WTC11 (cell line): ENCODE data around the gene TBC1D22A. TPM values are rescaled to one million over a fixed set of nuclear protein-coding genes. Genes with fewer than 3 reads are reported as not detected.
"Not testable (repeated sequence)": the region's sequence is repeated elsewhere in the genome, so short reads cannot be mapped to it uniquely, and the experiment has no call there.

Source experiments
- ATAC-seq: fragments of 200-7000 bp; cut with Tn5 transposase; 2 replicates; pipeline ENCODE4 v1.10.0; 2021; ENCODE audit warnings: mild to moderate bottlenecking, moderate library complexity
- CTCF ChIA-PET: fragments of 300-600 bp; sonication (Branson Sonifier 250); formaldehyde crosslinking; loops from one replicate; lab custom pipeline; 2021; ENCODE audit warnings: antibody characterized with exemption; lab: Charles Lee
- POLR2A ChIA-PET: fragments of 350-600 bp; sonication (Branson Sonifier 250); formaldehyde crosslinking; loops from one replicate; lab custom pipeline; 2021; ENCODE audit warnings: antibody characterized with exemption; lab: Charles Lee
- DNase-seq: peaks from one replicate; pipeline ENCODE4 v3.0.0; 2021; ENCODE audit warnings: low spot score
- H3K27ac Mint-ChIP-seq: 2 replicates; pipeline ENCODE4 v1.8.0; 2021; ENCODE audit warnings: mixed read lengths
- H3K27me3 Mint-ChIP-seq: 2 replicates; pipeline ENCODE4 v1.8.0; 2021; ENCODE audit warnings: low read depth, mild to moderate bottlenecking, moderate library complexity, mixed read lengths
- H3K36me3 Mint-ChIP-seq: 2 replicates; pipeline ENCODE4 v1.8.0; 2021; ENCODE audit warnings: mixed read lengths
- H3K4me1 Mint-ChIP-seq: 2 replicates; pipeline ENCODE4 v1.8.0; 2022; ENCODE audit warnings: mixed read lengths
- H3K4me3 Mint-ChIP-seq: 2 replicates; pipeline ENCODE4 v1.8.0; 2021; ENCODE audit warnings: mild to moderate bottlenecking, moderate library complexity, mixed read lengths
- H3K9me3 Mint-ChIP-seq: 2 replicates; pipeline ENCODE4 v1.8.0; 2021; ENCODE audit warnings: mixed read lengths
- ATF1 ChIP-seq: sonication (generic); formaldehyde crosslinking; IDR thresholded peaks from 2 replicates; pipeline ENCODE4 v1.8.1; 2023; ENCODE audit warnings: mild to moderate bottlenecking, moderate library complexity, missing genetic modification reagents
- CREB1 ChIP-seq: sonication (generic); formaldehyde crosslinking; IDR thresholded peaks from 2 replicates; pipeline ENCODE4 v1.8.0; 2023; ENCODE audit warnings: mild to moderate bottlenecking, missing genetic modification reagents
- ETV6 ChIP-seq: sonication (generic); formaldehyde crosslinking; IDR thresholded peaks from 2 replicates; pipeline ENCODE4 v1.8.1; 2022; ENCODE audit warnings: mild to moderate bottlenecking, missing genetic modification reagents
- FOXK1 ChIP-seq: sonication (generic); formaldehyde crosslinking; IDR thresholded peaks from 2 replicates; pipeline ENCODE4 v1.8.0; 2022; ENCODE audit warnings: mild to moderate bottlenecking, moderate library complexity, missing genetic modification reagents
- GABPB1 ChIP-seq: sonication (generic); formaldehyde crosslinking; IDR thresholded peaks from 2 replicates; pipeline ENCODE4 v1.8.1; 2023; ENCODE audit warnings: mild to moderate bottlenecking, missing genetic modification reagents
- KAT7 ChIP-seq: sonication (generic); formaldehyde crosslinking; IDR thresholded peaks from 2 replicates; pipeline ENCODE4 v1.8.1; 2023; ENCODE audit warnings: missing genetic modification reagents, mild to moderate bottlenecking, borderline replicate concordance
- MXD4 ChIP-seq: fragments of 250-450 bp; sonication (Bioruptor Pico); IDR thresholded peaks from 2 replicates; pipeline ENCODE4 v1.8.0; 2021; ENCODE audit warnings: mild to moderate bottlenecking, moderate library complexity, borderline replicate concordance
- NFATC4 ChIP-seq: fragments of 250-450 bp; sonication (Bioruptor Pico); IDR thresholded peaks from 2 replicates; pipeline ENCODE4 v1.9.0; 2021; ENCODE audit warnings: mild to moderate bottlenecking
- NFYB ChIP-seq: sonication (generic); formaldehyde crosslinking; conservative IDR thresholded peaks from 2 replicates; pipeline ENCODE4 v1.8.0; 2022; ENCODE audit warnings: low read depth, missing genetic modification reagents
- SOX15 ChIP-seq: fragments of 250-450 bp; sonication (Bioruptor Pico); IDR thresholded peaks from 2 replicates; pipeline ENCODE4 v1.9.0; 2021; ENCODE audit warnings: mild to moderate bottlenecking
- TCF7 ChIP-seq: sonication (generic); formaldehyde crosslinking; IDR thresholded peaks from 2 replicates; pipeline ENCODE4 v1.8.0; 2022; ENCODE audit warnings: mild to moderate bottlenecking, low read depth, missing genetic modification reagents, moderate library complexity
- TEAD1 ChIP-seq: sonication (generic); formaldehyde crosslinking; IDR thresholded peaks from 2 replicates; pipeline ENCODE4 v1.8.0; 2022; ENCODE audit warnings: mild to moderate bottlenecking, missing genetic modification reagents
- TEAD4 ChIP-seq: sonication (generic); formaldehyde crosslinking; IDR thresholded peaks from 2 replicates; pipeline ENCODE4 v1.8.0; 2022; ENCODE audit warnings: mild to moderate bottlenecking, missing genetic modification reagents
- TP53 ChIP-seq: sonication (generic); formaldehyde crosslinking; IDR thresholded peaks from 2 replicates; pipeline ENCODE4 v1.8.1; 2023; ENCODE audit warnings: mild to moderate bottlenecking, missing genetic modification reagents
- total RNA-seq: library from RNA; stranded (reverse); gene quantifications from 3 replicates; pipeline ENCODE4 v1.2.3, GENCODE V29; 2021
- TF ChIP-seq, protein P1 (sequence below): sonication (generic); formaldehyde crosslinking; IDR thresholded peaks from 2 replicates; pipeline ENCODE4 v1.8.1; 2022; ENCODE audit warnings: mild to moderate bottlenecking, missing genetic modification reagents, moderate library complexity, borderline replicate concordance
- TF ChIP-seq, protein P2 (sequence below): sonication (generic); formaldehyde crosslinking; IDR thresholded peaks from 2 replicates; pipeline ENCODE4 v1.8.1; 2023; ENCODE audit warnings: mild to moderate bottlenecking, missing genetic modification reagents, moderate library complexity
- TF ChIP-seq, protein P3 (sequence below): sonication (generic); formaldehyde crosslinking; conservative IDR thresholded peaks from 2 replicates; pipeline ENCODE4 v1.8.1; 2023; ENCODE audit warnings: mild to moderate bottlenecking, low read depth, missing genetic modification reagents, moderate library complexity
- TF ChIP-seq, protein P4 (sequence below): sonication (generic); formaldehyde crosslinking; conservative IDR thresholded peaks from 2 replicates; pipeline ENCODE4 v1.8.1; 2022; ENCODE audit warnings: mild to moderate bottlenecking, missing genetic modification reagents
- TF ChIP-seq, protein P5 (sequence below): sonication (generic); formaldehyde crosslinking; IDR thresholded peaks from 2 replicates; pipeline ENCODE4 v1.8.0; 2022; ENCODE audit warnings: mild to moderate bottlenecking, missing genetic modification reagents

The TBC1D22A gene
- total RNA-seq, 1 experiment from 2014 or later: 18.1 TPM

DNA sequence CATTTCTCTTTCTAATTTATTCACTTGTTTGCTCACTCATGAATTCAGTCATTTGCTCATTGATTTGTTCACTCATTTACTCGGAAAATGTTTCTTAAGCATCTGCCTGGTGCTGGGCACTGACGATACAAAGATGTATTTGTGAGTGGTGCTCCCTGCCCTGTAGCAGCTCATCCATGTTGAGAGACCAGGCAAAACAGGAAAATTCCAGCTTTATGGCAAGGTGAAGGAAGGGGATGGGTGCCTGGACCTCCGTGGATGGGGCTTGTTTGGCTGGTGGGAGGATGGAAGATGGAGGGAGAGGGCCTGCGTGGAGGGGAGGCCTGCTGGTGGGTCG lies 53.1 kb downstream of the TBC1D22A start:
- Mint-ChIP-seq H3K36me3 (peaks cover 13% of the 10 kb centered on the region), H3K27ac (peak overlapping the region; percentile 17; the same call in 1 of the 2 replicates), H3K9me3 (peaks cover 9% of the 10 kb centered on the region), H3K27me3 (no peaks in the 10 kb centered on the region), H3K4me1 (peaks cover 4% of the 10 kb centered on the region; the same call in 1 of the 2 replicates), H3K4me3 (no peak overlapping the region)
- DNase-seq: no peak
- POLR2A ChIA-PET: no interaction called here
- CTCF ChIA-PET: interaction anchor here (1.2 to 2.0 kb wide), 4 partner anchors 12 to 18 kb away, joined by 3 to 5 read pairs (median 5); no protein-coding TSS in a partner anchor
- ATAC-seq: no peak
- TF ChIP-seq TEAD1 (no peak), ETV6 (no peak), GABPB1 (CRISPR knock-in tag) (no peak), FOXK1 (no peak)
- TF ChIP-seq, protein P1, sequence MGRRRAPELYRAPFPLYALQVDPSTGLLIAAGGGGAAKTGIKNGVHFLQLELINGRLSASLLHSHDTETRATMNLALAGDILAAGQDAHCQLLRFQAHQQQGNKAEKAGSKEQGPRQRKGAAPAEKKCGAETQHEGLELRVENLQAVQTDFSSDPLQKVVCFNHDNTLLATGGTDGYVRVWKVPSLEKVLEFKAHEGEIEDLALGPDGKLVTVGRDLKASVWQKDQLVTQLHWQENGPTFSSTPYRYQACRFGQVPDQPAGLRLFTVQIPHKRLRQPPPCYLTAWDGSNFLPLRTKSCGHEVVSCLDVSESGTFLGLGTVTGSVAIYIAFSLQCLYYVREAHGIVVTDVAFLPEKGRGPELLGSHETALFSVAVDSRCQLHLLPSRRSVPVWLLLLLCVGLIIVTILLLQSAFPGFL (CRISPR knock-in tag): no peak
- TF ChIP-seq, protein P2, sequence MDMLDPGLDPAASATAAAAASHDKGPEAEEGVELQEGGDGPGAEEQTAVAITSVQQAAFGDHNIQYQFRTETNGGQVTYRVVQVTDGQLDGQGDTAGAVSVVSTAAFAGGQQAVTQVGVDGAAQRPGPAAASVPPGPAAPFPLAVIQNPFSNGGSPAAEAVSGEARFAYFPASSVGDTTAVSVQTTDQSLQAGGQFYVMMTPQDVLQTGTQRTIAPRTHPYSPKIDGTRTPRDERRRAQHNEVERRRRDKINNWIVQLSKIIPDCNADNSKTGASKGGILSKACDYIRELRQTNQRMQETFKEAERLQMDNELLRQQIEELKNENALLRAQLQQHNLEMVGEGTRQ: no peak

DNA sequence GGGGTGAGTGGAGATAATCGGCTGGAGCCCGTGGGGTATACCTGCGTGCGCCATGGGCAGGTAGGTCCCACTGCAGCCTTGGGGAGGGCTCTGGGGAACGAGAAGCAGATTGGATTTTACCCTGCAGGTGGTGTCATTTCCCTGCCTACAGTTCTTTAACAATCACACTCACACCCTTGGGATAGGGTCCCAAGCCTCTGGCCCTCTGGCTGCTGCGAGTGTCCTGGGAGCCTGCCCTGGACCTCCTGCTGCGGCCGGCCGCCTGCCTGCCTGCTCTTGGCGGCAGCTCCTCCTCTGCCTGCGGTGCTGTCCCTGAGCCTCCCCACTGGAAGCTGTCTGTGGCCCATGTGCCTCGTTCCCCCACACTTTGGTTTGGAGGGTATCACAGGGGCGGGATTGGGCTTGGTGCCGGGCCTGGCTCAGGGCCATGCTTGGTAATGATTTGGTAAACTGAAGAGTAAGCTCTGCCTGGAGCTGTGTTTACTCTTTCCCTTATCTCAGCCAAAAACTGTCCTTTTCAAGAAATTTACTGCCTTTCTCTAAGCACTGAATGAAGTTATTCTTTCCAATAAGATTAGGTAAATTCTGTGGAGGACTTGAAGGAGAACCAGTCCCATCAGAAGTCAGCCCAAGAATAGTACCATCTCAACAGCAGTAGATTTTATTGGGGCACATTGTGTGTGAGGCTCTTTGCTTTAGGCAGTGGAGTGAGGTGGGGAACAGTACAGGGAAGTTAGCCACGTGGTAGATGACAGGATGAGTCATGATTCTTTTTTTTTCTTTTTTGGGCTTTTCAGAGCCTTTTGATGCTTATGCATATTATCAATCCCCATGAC lies 53.7 kb downstream of the TBC1D22A start:
- H3K4me3 Mint-ChIP-seq: no peak overlapping the region
- peaks cover 18% of the 10 kb centered on the region for H3K36me3 Mint-ChIP-seq
- ATAC-seq: peak; percentile 30; the same call in 1 of the 2 replicates
- H3K27ac Mint-ChIP-seq: no peak overlapping the region
- ChIA-PET CTCF (interaction anchor here (1.0 to 2.0 kb wide), 5 partner anchors 10 to 17 kb away, joined by 3 to 5 read pairs (median 5); no protein-coding TSS in a partner anchor), POLR2A (no interaction called here)
- peaks cover 4% of the 10 kb centered on the region; the same call in 1 of the 2 replicates for H3K4me1 Mint-ChIP-seq
- no peaks in the 10 kb centered on the region for H3K27me3 Mint-ChIP-seq
- H3K9me3 Mint-ChIP-seq: peaks cover 14% of the 10 kb centered on the region
- no peak for DNase-seq
- TF ChIP-seq SOX15 (CRISPR knock-in tag): no peak
- no peak for TF ChIP-seq TCF7 (CRISPR knock-in tag)
- no peak for TF ChIP-seq TEAD1
- no peak for TF ChIP-seq CREB1 (CRISPR knock-in tag)
- TF ChIP-seq ATF1 (CRISPR knock-in tag): no peak
- TF ChIP-seq NFATC4: no peak
- TF ChIP-seq, protein P3, sequence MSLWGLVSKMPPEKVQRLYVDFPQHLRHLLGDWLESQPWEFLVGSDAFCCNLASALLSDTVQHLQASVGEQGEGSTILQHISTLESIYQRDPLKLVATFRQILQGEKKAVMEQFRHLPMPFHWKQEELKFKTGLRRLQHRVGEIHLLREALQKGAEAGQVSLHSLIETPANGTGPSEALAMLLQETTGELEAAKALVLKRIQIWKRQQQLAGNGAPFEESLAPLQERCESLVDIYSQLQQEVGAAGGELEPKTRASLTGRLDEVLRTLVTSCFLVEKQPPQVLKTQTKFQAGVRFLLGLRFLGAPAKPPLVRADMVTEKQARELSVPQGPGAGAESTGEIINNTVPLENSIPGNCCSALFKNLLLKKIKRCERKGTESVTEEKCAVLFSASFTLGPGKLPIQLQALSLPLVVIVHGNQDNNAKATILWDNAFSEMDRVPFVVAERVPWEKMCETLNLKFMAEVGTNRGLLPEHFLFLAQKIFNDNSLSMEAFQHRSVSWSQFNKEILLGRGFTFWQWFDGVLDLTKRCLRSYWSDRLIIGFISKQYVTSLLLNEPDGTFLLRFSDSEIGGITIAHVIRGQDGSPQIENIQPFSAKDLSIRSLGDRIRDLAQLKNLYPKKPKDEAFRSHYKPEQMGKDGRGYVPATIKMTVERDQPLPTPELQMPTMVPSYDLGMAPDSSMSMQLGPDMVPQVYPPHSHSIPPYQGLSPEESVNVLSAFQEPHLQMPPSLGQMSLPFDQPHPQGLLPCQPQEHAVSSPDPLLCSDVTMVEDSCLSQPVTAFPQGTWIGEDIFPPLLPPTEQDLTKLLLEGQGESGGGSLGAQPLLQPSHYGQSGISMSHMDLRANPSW (CRISPR knock-in tag): no peak
- no peak for TF ChIP-seq NFYB (CRISPR knock-in tag)
- TF ChIP-seq, protein P2: no peak
- TF ChIP-seq, protein P4, sequence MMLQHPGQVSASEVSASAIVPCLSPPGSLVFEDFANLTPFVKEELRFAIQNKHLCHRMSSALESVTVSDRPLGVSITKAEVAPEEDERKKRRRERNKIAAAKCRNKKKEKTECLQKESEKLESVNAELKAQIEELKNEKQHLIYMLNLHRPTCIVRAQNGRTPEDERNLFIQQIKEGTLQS (CRISPR knock-in tag): no peak
- TF ChIP-seq, protein P5, sequence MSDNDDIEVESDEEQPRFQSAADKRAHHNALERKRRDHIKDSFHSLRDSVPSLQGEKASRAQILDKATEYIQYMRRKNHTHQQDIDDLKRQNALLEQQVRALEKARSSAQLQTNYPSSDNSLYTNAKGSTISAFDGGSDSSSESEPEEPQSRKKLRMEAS (CRISPR knock-in tag): no peak
- TF ChIP-seq KAT7: no peak
- no peak for TF ChIP-seq TP53 (CRISPR knock-in tag)
- TF ChIP-seq MXD4 (CRISPR knock-in tag): no peak
- TF ChIP-seq TEAD4 (CRISPR knock-in tag): no peak

DNA sequence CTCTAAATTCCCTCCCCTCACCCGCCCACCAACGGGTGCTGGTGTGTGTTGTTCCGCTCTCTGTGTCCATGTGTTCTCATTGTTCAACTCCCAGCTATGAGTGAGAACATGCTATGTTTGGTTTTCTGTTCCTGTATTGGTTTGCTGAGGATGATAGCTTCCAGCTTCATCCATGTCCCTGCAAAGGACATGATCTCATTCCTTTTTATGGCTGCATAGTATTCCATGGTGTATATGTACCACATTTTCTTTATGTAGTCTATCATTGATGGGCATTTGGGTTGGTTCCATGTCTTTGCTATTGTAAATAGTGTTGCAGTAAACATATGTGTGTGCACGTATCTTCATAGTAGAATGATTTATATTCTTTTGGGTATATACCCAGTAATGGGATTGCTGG lies 54.9 kb downstream of the TBC1D22A start:
- H3K4me3 Mint-ChIP-seq, ATAC-seq, CTCF ChIA-PET, DNase-seq, H3K27ac Mint-ChIP-seq, H3K4me1 Mint-ChIP-seq, H3K27me3 Mint-ChIP-seq, POLR2A ChIA-PET: not testable (repeated sequence)
- H3K36me3 Mint-ChIP-seq: peaks cover 18% of the 10 kb centered on the region
- H3K9me3 Mint-ChIP-seq: peaks cover 14% of the 10 kb centered on the region
